ENCODE results near the gene LCOR. TPM values are rescaled to one million over a fixed set of nuclear protein-coding genes. Genes with fewer than 3 reads are reported as not detected.
"Not testable (repeated sequence)": the region's sequence is repeated elsewhere in the genome, so short reads cannot be mapped to it uniquely, and the experiment has no call there.

LCOR gene
- total and polyA plus RNA-seq, 2 experiments from 2014 or later: 26.1 to 48.7 TPM

DNA sequence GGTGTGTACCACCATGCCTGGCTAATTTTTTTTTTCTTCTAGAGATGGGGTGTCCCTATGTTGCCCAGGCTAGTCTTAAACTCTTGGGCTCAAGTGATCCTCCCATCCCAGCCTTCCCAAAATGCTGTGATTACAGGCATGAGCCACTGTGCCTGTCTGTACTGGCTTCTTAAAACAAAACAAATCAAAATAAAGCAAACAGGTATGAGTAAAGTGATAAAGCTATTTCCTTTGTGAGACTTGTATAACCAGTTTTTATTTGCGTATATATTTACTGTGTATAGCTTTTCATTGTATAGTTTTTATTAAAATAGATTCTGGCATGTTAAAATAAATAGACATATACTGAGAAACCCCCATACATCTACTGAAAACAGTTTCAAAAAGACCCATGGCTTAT lies 14.3 kb downstream of the LCOR start:
- H3K4me2 ChIP-seq: no peak overlapping the region
- H2AFZ ChIP-seq: no peak overlapping the region
- no peaks in the 10 kb centered on the region for H3K27me3 ChIP-seq
- TF ChIP-seq EZH2 (IDR thresholded peaks at IDR 0.05; ENCODE audit: borderline replicate concordance) (no peak), EZH2phosphoT487 (IDR thresholded peaks at IDR 0.05; ENCODE audit: low read depth, severe bottlenecking, unreplicated experiment) (no peak)
- TF ChIP-seq, protein P1, sequence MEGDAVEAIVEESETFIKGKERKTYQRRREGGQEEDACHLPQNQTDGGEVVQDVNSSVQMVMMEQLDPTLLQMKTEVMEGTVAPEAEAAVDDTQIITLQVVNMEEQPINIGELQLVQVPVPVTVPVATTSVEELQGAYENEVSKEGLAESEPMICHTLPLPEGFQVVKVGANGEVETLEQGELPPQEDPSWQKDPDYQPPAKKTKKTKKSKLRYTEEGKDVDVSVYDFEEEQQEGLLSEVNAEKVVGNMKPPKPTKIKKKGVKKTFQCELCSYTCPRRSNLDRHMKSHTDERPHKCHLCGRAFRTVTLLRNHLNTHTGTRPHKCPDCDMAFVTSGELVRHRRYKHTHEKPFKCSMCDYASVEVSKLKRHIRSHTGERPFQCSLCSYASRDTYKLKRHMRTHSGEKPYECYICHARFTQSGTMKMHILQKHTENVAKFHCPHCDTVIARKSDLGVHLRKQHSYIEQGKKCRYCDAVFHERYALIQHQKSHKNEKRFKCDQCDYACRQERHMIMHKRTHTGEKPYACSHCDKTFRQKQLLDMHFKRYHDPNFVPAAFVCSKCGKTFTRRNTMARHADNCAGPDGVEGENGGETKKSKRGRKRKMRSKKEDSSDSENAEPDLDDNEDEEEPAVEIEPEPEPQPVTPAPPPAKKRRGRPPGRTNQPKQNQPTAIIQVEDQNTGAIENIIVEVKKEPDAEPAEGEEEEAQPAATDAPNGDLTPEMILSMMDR (IDR thresholded peaks at IDR 0.05; ENCODE audit: poor library complexity): no peak
- H3K36me3 ChIP-seq (replicated peaks; ENCODE audit: insufficient read depth, low read depth): no peaks in the 10 kb centered on the region
- WGBS (ENCODE audit: low lambda C conversion rate, missing lambda C conversion rate): 93% methylated on average over 1 of the region's 1 CpG
- no peaks in the 10 kb centered on the region for H3K9me2 ChIP-seq (replicated peaks; ENCODE audit: insufficient read depth)
- no peak overlapping the region for H3K4me3 ChIP-seq
- H3K9me3 ChIP-seq (ENCODE audit: low read depth): no peaks in the 10 kb centered on the region
- peaks cover 95% of the 10 kb centered on the region for H4K20me1 ChIP-seq (ENCODE audit: insufficient read depth, poor library complexity, severe bottlenecking)
- peaks cover 100% of the 10 kb centered on the region for H3K79me2 ChIP-seq
- no peak for DNase-seq (ENCODE audit: low spot score)
- H3K27ac ChIP-seq: no peak overlapping the region
- H3K4me1 ChIP-seq (ENCODE audit: insufficient read depth): no peaks in the 10 kb centered on the region

DNA sequence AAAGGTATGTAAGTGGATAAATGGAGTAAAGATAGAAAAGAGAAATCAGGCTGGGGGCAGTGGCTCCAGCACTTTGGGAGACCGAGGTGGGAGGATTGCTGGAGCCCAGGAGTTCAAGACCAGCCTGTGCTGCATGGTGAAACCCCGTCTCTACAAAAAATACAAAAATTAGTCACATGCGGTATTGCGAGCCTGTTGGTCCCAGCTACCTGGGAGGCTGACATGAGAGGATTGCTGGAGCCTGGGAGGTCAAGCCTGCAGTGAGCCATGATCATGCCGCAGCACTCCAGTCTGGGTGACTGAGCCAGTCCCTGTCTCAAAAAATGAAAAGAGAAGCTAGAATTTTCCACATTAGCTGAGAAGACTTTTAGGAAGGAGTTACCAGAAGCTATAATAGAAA lies 14.8 kb downstream of the LCOR start:
- H3K27ac ChIP-seq: no peak overlapping the region
- H4K20me1 ChIP-seq (ENCODE audit: insufficient read depth, poor library complexity, severe bottlenecking): peaks cover 95% of the 10 kb centered on the region
- DNase-seq (ENCODE audit: low spot score): no peak
- H3K9me2 ChIP-seq (replicated peaks; ENCODE audit: insufficient read depth): no peaks in the 10 kb centered on the region
- H3K27me3 ChIP-seq: no peaks in the 10 kb centered on the region
- H3K4me3 ChIP-seq: no peak overlapping the region
- H3K36me3 ChIP-seq (replicated peaks; ENCODE audit: insufficient read depth, low read depth): no peaks in the 10 kb centered on the region
- H3K4me2 ChIP-seq: no peak overlapping the region
- H3K79me2 ChIP-seq: peaks cover 100% of the 10 kb centered on the region
- H3K9me3 ChIP-seq (ENCODE audit: low read depth): no peaks in the 10 kb centered on the region
- H2AFZ ChIP-seq: no peak overlapping the region
- 98% methylated on average over 5 of the region's 5 CpGs for WGBS (ENCODE audit: low lambda C conversion rate, missing lambda C conversion rate)
- H3K4me1 ChIP-seq (ENCODE audit: insufficient read depth): no peaks in the 10 kb centered on the region
- TF ChIP-seq EZH2phosphoT487 (IDR thresholded peaks at IDR 0.05; ENCODE audit: low read depth, severe bottlenecking, unreplicated experiment) (no peak), EZH2 (IDR thresholded peaks at IDR 0.05; ENCODE audit: borderline replicate concordance) (no peak)
- TF ChIP-seq, protein P1 (IDR thresholded peaks at IDR 0.05; ENCODE audit: poor library complexity): no peak

DNA sequence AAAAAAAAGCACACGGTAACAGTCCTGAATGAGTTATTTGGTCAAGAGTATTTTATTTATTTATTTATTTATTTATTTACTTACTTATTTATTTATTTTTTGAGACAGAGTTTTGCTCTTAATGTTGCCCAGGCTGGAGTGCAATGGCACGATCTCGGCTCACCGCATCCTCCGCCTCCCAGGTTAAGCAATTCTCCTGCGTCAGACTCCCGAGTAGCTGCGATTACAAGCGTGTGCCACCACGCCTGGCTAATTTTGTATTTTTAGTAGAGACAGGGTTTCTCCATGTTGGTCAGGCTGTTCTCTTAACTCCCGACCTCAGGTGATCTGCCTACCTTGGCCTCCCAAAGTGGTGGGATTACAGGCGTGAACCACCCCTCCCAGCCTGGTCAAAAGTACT lies 15.3 kb downstream of the LCOR start:
- not testable (repeated sequence) for DNase-seq (ENCODE audit: low spot score); H3K4me3 ChIP-seq; H3K27ac ChIP-seq; H3K9me2 ChIP-seq (replicated peaks; ENCODE audit: insufficient read depth); H3K27me3 ChIP-seq; H3K9me3 ChIP-seq (ENCODE audit: low read depth); H3K4me1 ChIP-seq (ENCODE audit: insufficient read depth); H3K4me2 ChIP-seq; H3K36me3 ChIP-seq (replicated peaks; ENCODE audit: insufficient read depth, low read depth); H2AFZ ChIP-seq
- WGBS (ENCODE audit: low lambda C conversion rate, missing lambda C conversion rate): 96% methylated on average over 12 of the region's 12 CpGs
- peaks cover 100% of the 10 kb centered on the region for H3K79me2 ChIP-seq
- peaks cover 96% of the 10 kb centered on the region for H4K20me1 ChIP-seq (ENCODE audit: insufficient read depth, poor library complexity, severe bottlenecking)

DNA sequence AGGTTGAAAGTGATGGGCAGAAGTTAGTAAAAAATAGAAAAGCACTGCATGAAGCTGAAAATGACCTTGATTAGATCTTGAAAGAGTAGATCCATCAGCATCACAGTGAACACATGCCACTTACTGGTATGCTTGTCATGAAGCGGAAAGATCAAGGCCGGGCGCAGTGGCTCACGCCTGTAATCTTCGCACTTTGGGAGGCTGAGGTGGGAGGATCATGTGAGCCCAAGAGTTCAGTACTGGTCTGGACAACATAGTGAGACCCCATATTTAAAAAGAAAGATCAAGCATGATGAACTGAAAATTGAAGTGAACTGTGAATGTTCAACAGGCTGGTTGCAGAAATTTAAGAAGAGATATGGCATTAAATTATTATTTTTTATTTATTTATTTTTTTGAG lies 18.0 kb downstream of the LCOR start:
- H3K4me3 ChIP-seq: no peak overlapping the region
- 95% methylated on average over 5 of the region's 5 CpGs for WGBS (ENCODE audit: low lambda C conversion rate, missing lambda C conversion rate)
- peaks cover 100% of the 10 kb centered on the region for H3K79me2 ChIP-seq
- H3K4me2 ChIP-seq: no peak overlapping the region
- no peak overlapping the region for H2AFZ ChIP-seq
- H4K20me1 ChIP-seq (ENCODE audit: insufficient read depth, poor library complexity, severe bottlenecking): peaks cover 89% of the 10 kb centered on the region
- H3K36me3 ChIP-seq (replicated peaks; ENCODE audit: insufficient read depth, low read depth): no peaks in the 10 kb centered on the region
- no peak overlapping the region for H3K27ac ChIP-seq
- H3K27me3 ChIP-seq: no peaks in the 10 kb centered on the region
- TF ChIP-seq, protein P1 (IDR thresholded peaks at IDR 0.05; ENCODE audit: poor library complexity): no peak
- TF ChIP-seq EZH2phosphoT487 (IDR thresholded peaks at IDR 0.05; ENCODE audit: low read depth, severe bottlenecking, unreplicated experiment) (no peak), EZH2 (IDR thresholded peaks at IDR 0.05; ENCODE audit: borderline replicate concordance) (no peak)
- no peak for DNase-seq (ENCODE audit: low spot score)
- H3K9me3 ChIP-seq (ENCODE audit: low read depth): no peaks in the 10 kb centered on the region
- H3K9me2 ChIP-seq (replicated peaks; ENCODE audit: insufficient read depth): no peaks in the 10 kb centered on the region
- H3K4me1 ChIP-seq (ENCODE audit: insufficient read depth): no peaks in the 10 kb centered on the region
